ENCODE results near the gene FLNC.

DNA sequence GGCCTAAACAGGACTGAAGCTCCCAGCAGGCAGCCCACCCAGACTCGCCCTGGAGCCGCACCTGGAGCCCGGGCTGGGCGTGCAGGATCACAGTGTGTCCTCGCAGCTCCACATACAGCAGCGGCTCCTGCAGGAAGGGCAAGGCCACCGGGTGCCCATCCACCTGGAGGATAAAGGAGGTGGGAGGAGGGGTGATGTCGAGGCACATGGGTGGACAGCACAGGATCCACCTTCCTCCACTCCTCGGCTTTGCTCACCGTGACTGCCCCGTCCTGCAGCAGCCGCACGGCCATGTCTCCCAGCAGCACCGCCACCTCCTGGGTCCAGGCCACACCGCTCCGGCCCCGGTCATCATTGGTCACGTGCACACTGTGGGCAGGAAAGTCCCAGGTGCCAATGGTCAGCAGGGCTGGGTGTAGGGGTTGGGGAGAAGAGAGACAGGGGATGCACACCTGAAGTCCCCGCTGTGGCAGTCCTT lies 49.3 kb downstream of the FLNC start:
- TF ChIP-seq, protein P1, sequence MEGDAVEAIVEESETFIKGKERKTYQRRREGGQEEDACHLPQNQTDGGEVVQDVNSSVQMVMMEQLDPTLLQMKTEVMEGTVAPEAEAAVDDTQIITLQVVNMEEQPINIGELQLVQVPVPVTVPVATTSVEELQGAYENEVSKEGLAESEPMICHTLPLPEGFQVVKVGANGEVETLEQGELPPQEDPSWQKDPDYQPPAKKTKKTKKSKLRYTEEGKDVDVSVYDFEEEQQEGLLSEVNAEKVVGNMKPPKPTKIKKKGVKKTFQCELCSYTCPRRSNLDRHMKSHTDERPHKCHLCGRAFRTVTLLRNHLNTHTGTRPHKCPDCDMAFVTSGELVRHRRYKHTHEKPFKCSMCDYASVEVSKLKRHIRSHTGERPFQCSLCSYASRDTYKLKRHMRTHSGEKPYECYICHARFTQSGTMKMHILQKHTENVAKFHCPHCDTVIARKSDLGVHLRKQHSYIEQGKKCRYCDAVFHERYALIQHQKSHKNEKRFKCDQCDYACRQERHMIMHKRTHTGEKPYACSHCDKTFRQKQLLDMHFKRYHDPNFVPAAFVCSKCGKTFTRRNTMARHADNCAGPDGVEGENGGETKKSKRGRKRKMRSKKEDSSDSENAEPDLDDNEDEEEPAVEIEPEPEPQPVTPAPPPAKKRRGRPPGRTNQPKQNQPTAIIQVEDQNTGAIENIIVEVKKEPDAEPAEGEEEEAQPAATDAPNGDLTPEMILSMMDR (IDR thresholded peaks at IDR 0.05; ENCODE audit: insufficient read depth, low read length, poor library complexity, severe bottlenecking): no peak
- no peak for TF ChIP-seq EZH2phosphoT487 (conservative IDR thresholded peaks at IDR 0.05; ENCODE audit: low read length)

Measured in SU-DHL-6 (cell line).